Cerebellar cortex (tissue), 1 donor: ENCODE measurements around the gene ZNF594.
"Not testable (repeated sequence)": the region's sequence is repeated elsewhere in the genome, so short reads cannot be mapped to it uniquely, and the experiment has no call there.

Experiments
- DNase-seq: peaks from one replicate; pipeline ENCODE4 v3.0.0-alpha.2; 2015; ENCODE audit warnings: low spot score

The ZNF594 gene

GRCh38 chr17:5191541-5192417 lies at the start of gene ZNF594:
ZNF594 (minus strand) TSS chr17:5191868; CDS start chr17:5184256, 7,612 bp downstream.
- peak; percentile 94 for DNase-seq

GRCh38 chr17:5239769-5240168 lies 48.1 kb upstream of the ZNF594 start:
- DNase-seq = not testable (repeated sequence)

- DNase-seq = no peak
Observed at GRCh38 chr17:5238333-5238732, 46.7 kb upstream of the ZNF594 start.

- DNase-seq = peak; percentile 60
Observed at GRCh38 chr17:5237541-5238016, 45.9 kb upstream of the ZNF594 start.

- no peak for DNase-seq
Observed at GRCh38 chr17:5236938-5237540, 45.4 kb upstream of the ZNF594 start.

- no peak for DNase-seq
Observed at GRCh38 chr17:5234645-5235576, 43.2 kb upstream of the ZNF594 start, which contains the start of gene SCIMP. SCIMP (minus strand) TSS chr17:5234860; CDS start chr17:5234755, 105 bp downstream.

- DNase-seq = not testable (repeated sequence)
Observed at GRCh38 chr17:5233492-5233891, 41.8 kb upstream of the ZNF594 start.

GRCh38 chr17:5226940-5227878 lies 35.5 kb upstream of the ZNF594 start:
- DNase-seq = no peak

GRCh38 chr17:5225668-5226457 lies 34.2 kb upstream of the ZNF594 start:
- DNase-seq = no peak

GRCh38 chr17:5221912-5222311 lies 30.2 kb upstream of the ZNF594 start:
- not testable (repeated sequence) for DNase-seq

GRCh38 chr17:5220074-5220473 lies 28.4 kb upstream of the ZNF594 start:
- DNase-seq = no peak

GRCh38 chr17:5219536-5219935 lies 27.9 kb upstream of the ZNF594 start:
- DNase-seq = no peak

- not testable (repeated sequence) for DNase-seq
Observed at GRCh38 chr17:5217562-5217961, 25.9 kb upstream of the ZNF594 start.

- DNase-seq = no peak
Observed at GRCh38 chr17:5211458-5211857, 19.8 kb upstream of the ZNF594 start.

GRCh38 chr17:5210614-5211252 lies 19.1 kb upstream of the ZNF594 start:
- DNase-seq = no peak

- no peak for DNase-seq
Observed at GRCh38 chr17:5210091-5210490, 18.4 kb upstream of the ZNF594 start.

- DNase-seq = no peak
Observed at GRCh38 chr17:5209396-5209795, 17.7 kb upstream of the ZNF594 start.

- DNase-seq = no peak
Observed at GRCh38 chr17:5203908-5204294, 12.2 kb upstream of the ZNF594 start.

- no peak for DNase-seq
Observed at GRCh38 chr17:5203178-5203907, 11.7 kb upstream of the ZNF594 start.
